Caco-2 (cell line): ENCODE results near the gene ALG5. TPM values are rescaled to one million over a fixed set of nuclear protein-coding genes. Genes with fewer than 3 reads are reported as not detected.

Source experiments
- BruUV-seq: library from RNA; stranded (reverse); fragments of 400-500 nt; replicated peaks from 2 replicates; lab custom pipeline; 2021; lab: Mats Ljungman, UMichigan
- CTCF ChIA-PET: fragments of 300-600 bp; sonication (Branson Sonifier 250); formaldehyde crosslinking; loops from one replicate; lab custom pipeline; 2022; ENCODE audit warnings: antibody characterized with exemption; lab: Charles Lee
- POLR2A ChIA-PET: fragments of 300-600 bp; sonication (Branson Sonifier 250); formaldehyde crosslinking; loops from one replicate; lab custom pipeline; 2022; ENCODE audit warnings: antibody characterized with exemption; lab: Charles Lee
- DNase-seq, 2 experiments: peaks; one replicate each; pipeline versions ENCODE4 v3.0.0 to v3.0.0-alpha.2; 2020 to 2022
- H3K27me3 ChIP-seq: replicated peaks from 2 replicates; pipeline ENCODE4 v1.6.0; 2011; ENCODE audit warnings: low read length; ENCODE audit not compliant: control insufficient read depth, insufficient read depth
- H3K36me3 ChIP-seq: 2 replicates; pipeline ENCODE4 v1.5.1; 2011; ENCODE audit warnings: low read length; ENCODE audit not compliant: control insufficient read depth, insufficient read depth
- H3K4me1 ChIP-seq: fragments of 250-450 bp; sonication (Bioruptor Pico); 2 replicates; pipeline ENCODE4 v1.5.1; 2020; ENCODE audit warnings: mild to moderate bottlenecking
- H3K4me3 ChIP-seq: 2 replicates; pipeline ENCODE4 v1.5.1; 2011; ENCODE audit warnings: low read depth, mild to moderate bottlenecking, control low read depth, low read length
- H3K9me3 ChIP-seq: fragments of 250-450 bp; sonication (Bioruptor Pico); 2 replicates; pipeline ENCODE4 v1.5.1; 2020; ENCODE audit warnings: mild to moderate bottlenecking, moderate library complexity
- H3K27ac Mint-ChIP-seq: one replicate; pipeline ENCODE4 v1.8.0; 2022; ENCODE audit warnings: mixed read lengths; ENCODE audit not compliant: unreplicated experiment
- H3K27me3 Mint-ChIP-seq: one replicate; pipeline ENCODE4 v1.8.0; 2022; ENCODE audit warnings: mixed read lengths; ENCODE audit not compliant: insufficient read depth, unreplicated experiment
- H3K36me3 Mint-ChIP-seq: one replicate; pipeline ENCODE4 v1.8.0; 2022; ENCODE audit warnings: mild to moderate bottlenecking, mixed read lengths; ENCODE audit not compliant: insufficient read depth, unreplicated experiment
- H3K4me1 Mint-ChIP-seq: one replicate; pipeline ENCODE4 v1.8.0; 2022; ENCODE audit warnings: low read depth, mixed read lengths; ENCODE audit not compliant: unreplicated experiment
- H3K4me3 Mint-ChIP-seq: one replicate; pipeline ENCODE4 v1.8.0; 2022; ENCODE audit warnings: mild to moderate bottlenecking, moderate library complexity, mixed read lengths; ENCODE audit not compliant: unreplicated experiment
- H3K9me3 Mint-ChIP-seq: one replicate; pipeline ENCODE4 v1.8.0; 2022; ENCODE audit warnings: mixed read lengths; ENCODE audit not compliant: unreplicated experiment
- CTCF ChIP-seq, 2 experiments: fragments of 200-600 bp in 1 of 2; IDR thresholded peaks; 1 replicate in 1 of 2; 2 replicates in 1 of 2; pipeline versions ENCODE4 v1.5.1 to v1.8.0; 2011 to 2022; ENCODE audit warnings: antibody characterized with exemption in 1 of 2, control low read depth in 1 of 2, inconsistent platforms in 1 of 2, low read depth in 1 of 2, low read length in 1 of 2, mild to moderate bottlenecking in 1 of 2, moderate library complexity in 1 of 2; ENCODE audit not compliant: insufficient read depth in 1 of 2, severe bottlenecking in 1 of 2, unreplicated experiment in 1 of 2
- intact Hi-C: fragments of 100-400 bp; cut with micrococcal nuclease; formaldehyde crosslinking; loops from one replicate; pipeline ENCODE4 v1.10.0; 2022; ENCODE audit not compliant: unreplicated experiment
- total RNA-seq: library from RNA; stranded (reverse); gene quantifications from 2 replicates; pipeline ENCODE4 v1.2.3, GENCODE V29; 2022

ALG5 gene
- total RNA-seq, 1 experiment from 2014 or later, result 62.0 TPM

- intact Hi-C loops, result no loop called here
- H3K9me3 Mint-ChIP-seq, result no peaks in the 10 kb centered on the region
- TF ChIP-seq CTCF (IDR thresholded peaks at IDR 0.05; ENCODE audit: insufficient read depth in 1 of 2, low read depth in 1 of 2, low read length in 1 of 2, severe bottlenecking in 1 of 2, unreplicated experiment in 1 of 2), result no peak
These were observed 46.9 kb upstream of the ALG5 start for GRCh38 chr13:37046062-37046461.

GRCh38 chr13:37040789-37041188 is 41.6 kb upstream of the ALG5 start:
- TF ChIP-seq CTCF (IDR thresholded peaks at IDR 0.05; ENCODE audit: insufficient read depth in 1 of 2, low read depth in 1 of 2, low read length in 1 of 2, severe bottlenecking in 1 of 2, unreplicated experiment in 1 of 2), result no peak
- H3K4me3 ChIP-seq, result no peak overlapping the region
- intact Hi-C loops, result no loop called here
- H3K27ac Mint-ChIP-seq, result no peak overlapping the region
- no peaks in the 10 kb centered on the region for H3K9me3 Mint-ChIP-seq
- DNase-seq, result no peak
- no peak overlapping the region for H3K4me3 Mint-ChIP-seq
- ChIA-PET CTCF (interaction anchor here (0.7 kb wide), 1 partner anchor 28 kb away, joined by 3 read pairs; no protein-coding TSS in a partner anchor), POLR2A (no interaction called here)
- no peaks in the 10 kb centered on the region for H3K4me1 Mint-ChIP-seq
- no peaks in the 10 kb centered on the region for H3K9me3 ChIP-seq
- no peaks in the 10 kb centered on the region for H3K4me1 ChIP-seq
- no peaks in the 10 kb centered on the region; the same call in 1 of the 2 replicates for H3K36me3 ChIP-seq
- no TSS peak for BruUV-seq
- H3K27me3 Mint-ChIP-seq, result no peaks in the 10 kb centered on the region
- peaks cover 58% of the 10 kb centered on the region for H3K36me3 Mint-ChIP-seq
- no peaks in the 10 kb centered on the region for H3K27me3 ChIP-seq

More at GRCh38 chr13:37046062-37046461, 46.9 kb upstream of the ALG5 start:
- no peaks in the 10 kb centered on the region for H3K9me3 ChIP-seq
- Mint-ChIP-seq H3K27ac (no peak overlapping the region), H3K4me1 (no peaks in the 10 kb centered on the region), H3K4me3 (no peak overlapping the region), H3K36me3 (peaks cover 34% of the 10 kb centered on the region), H3K27me3 (no peaks in the 10 kb centered on the region)
- no peak for DNase-seq
- no TSS peak for BruUV-seq
- no peaks in the 10 kb centered on the region for H3K4me1 ChIP-seq
- H3K4me3 ChIP-seq, result no peak overlapping the region
- ChIA-PET CTCF (no interaction called here), POLR2A (no interaction called here)
- no peaks in the 10 kb centered on the region; the same call in 1 of the 2 replicates for H3K36me3 ChIP-seq
- H3K27me3 ChIP-seq, result no peaks in the 10 kb centered on the region

GRCh38 chr13:37039896-37040295 is 40.8 kb upstream of the ALG5 start:
- no peaks in the 10 kb centered on the region for H3K27me3 Mint-ChIP-seq
- no peaks in the 10 kb centered on the region for H3K4me1 Mint-ChIP-seq
- H3K36me3 Mint-ChIP-seq, result peaks cover 61% of the 10 kb centered on the region
- TF ChIP-seq CTCF (IDR thresholded peaks at IDR 0.05; ENCODE audit: insufficient read depth in 1 of 2, low read depth in 1 of 2, low read length in 1 of 2, severe bottlenecking in 1 of 2, unreplicated experiment in 1 of 2), result no peak
- H3K36me3 ChIP-seq, result peaks cover 1% of the 10 kb centered on the region; the same call in 1 of the 2 replicates
- intact Hi-C loops, result loop anchor here (1.0 kb wide), 1 partner anchor 29 kb away; no protein-coding TSS in a partner anchor
- no peaks in the 10 kb centered on the region for H3K9me3 ChIP-seq
- no peaks in the 10 kb centered on the region for H3K4me1 ChIP-seq
- ChIA-PET POLR2A (no interaction called here), CTCF (no interaction called here)
- no TSS peak for BruUV-seq
- H3K27ac Mint-ChIP-seq, result no peak overlapping the region
- H3K27me3 ChIP-seq, result no peaks in the 10 kb centered on the region
- H3K4me3 Mint-ChIP-seq, result no peak overlapping the region
- H3K9me3 Mint-ChIP-seq, result no peaks in the 10 kb centered on the region
- no peak overlapping the region for H3K4me3 ChIP-seq
- no peak for DNase-seq
